Endothelial cell of umbilical vein (primary cell): Measurements from ENCODE around the gene PUS10. TPM values are rescaled to one million over a fixed set of nuclear protein-coding genes. Genes with fewer than 3 reads are reported as not detected.

Source experiments
- BruUV-seq: library from RNA; stranded (reverse); fragments of 400-500 nt; replicated peaks from 2 replicates; lab custom pipeline; 2021; lab: Mats Ljungman, UMichigan
- CTCF ChIA-PET: fragments of 300-600, 350-600 bp; sonication (Branson Sonifier 250); formaldehyde crosslinking; loops from one replicate; lab custom pipeline; 2021; ENCODE audit warnings: antibody characterized with exemption, inconsistent platforms; lab: Charles Lee
- POLR2A ChIA-PET: fragments of 300-600, 350-600 bp; sonication (Branson Sonifier 250); formaldehyde crosslinking; loops from one replicate; lab custom pipeline; 2021; ENCODE audit warnings: antibody characterized with exemption, inconsistent platforms; lab: Charles Lee
- DNase-seq: peaks from one replicate; pipeline ENCODE4 v3.0.0-alpha.2; 2011; ENCODE audit warnings: low read depth, low spot score
- FAIRE-seq: peaks from 2 replicates; lab custom pipeline; 2011; peaks lifted over from hg19 to GRCh38; lab: Jason Lieb, UNC
- H2AFZ ChIP-seq: 2 replicates; pipeline ENCODE4 v1.6.0; 2012; ENCODE audit warnings: low read depth, low read length, control low read depth, inconsistent platforms
- H3K27ac ChIP-seq: 2 replicates; pipeline ENCODE4 v1.5.1; 2011; ENCODE audit warnings: low read depth, mild to moderate bottlenecking, control low read depth, low read length, moderate library complexity; ENCODE audit not compliant: insufficient read depth
- H3K27me3 ChIP-seq, 2 experiments: 2 replicates each; pipeline versions ENCODE4 v1.6.0 to v1.6.1; 2011; ENCODE audit warnings: low read length in 2 of 2, mixed read lengths in 1 of 2; ENCODE audit not compliant: control insufficient read depth in 2 of 2, insufficient read depth in 2 of 2
- H3K36me3 ChIP-seq, 2 experiments: 2 replicates in 1 of 2; 3 replicates in 1 of 2; pipeline ENCODE4 v1.5.1; 2011; ENCODE audit warnings: low read length in 2 of 2, mild to moderate bottlenecking in 1 of 2, moderate library complexity in 1 of 2; ENCODE audit not compliant: control insufficient read depth in 2 of 2, insufficient read depth in 2 of 2; ENCODE audit errors: extremely low read depth in 1 of 2
- H3K4me1 ChIP-seq: 3 replicates; pipeline ENCODE4 v1.5.1; 2011; ENCODE audit warnings: mild to moderate bottlenecking, low read length; ENCODE audit not compliant: control insufficient read depth, insufficient read depth; ENCODE audit errors: extremely low read depth
- H3K4me2 ChIP-seq: 2 replicates; pipeline ENCODE4 v1.6.1; 2011; ENCODE audit warnings: low read length, control low read depth, mixed read lengths; ENCODE audit not compliant: insufficient read depth
- H3K4me3 ChIP-seq, 3 experiments: fragments of 200-600 bp in 1 of 3; sonication (generic), shearing (Covaris generic) in 1 of 3; replicated peaks in 1 of 3; 2 replicates each; pipeline ENCODE4 v1.5.1; 2011 to 2016; ENCODE audit warnings: control low read depth in 3 of 3, low read length in 3 of 3, mild to moderate bottlenecking in 2 of 3, inconsistent platforms in 1 of 3, low read depth in 1 of 3, moderate library complexity in 1 of 3; ENCODE audit not compliant: insufficient read depth in 1 of 3
- H3K79me2 ChIP-seq: 2 replicates; pipeline ENCODE4 v1.6.0; 2012; ENCODE audit warnings: low read length, inconsistent platforms; ENCODE audit not compliant: control insufficient read depth, insufficient read depth
- H3K9ac ChIP-seq: replicated peaks from 2 replicates; pipeline ENCODE3; 2011; ENCODE audit warnings: low read length, control low read depth; ENCODE audit not compliant: insufficient read depth; ENCODE audit errors: extremely low read depth
- H3K9me1 ChIP-seq: replicated peaks from 3 replicates; pipeline ENCODE4 v1.6.0; 2011; ENCODE audit warnings: mild to moderate bottlenecking, low read length; ENCODE audit not compliant: control insufficient read depth, insufficient read depth; ENCODE audit errors: extremely low read depth
- H3K9me3 ChIP-seq: replicated peaks from 2 replicates; pipeline ENCODE4 v1.5.1; 2012; ENCODE audit warnings: low read length, inconsistent platforms; ENCODE audit not compliant: control insufficient read depth, insufficient read depth
- H4K20me1 ChIP-seq: replicated peaks from 2 replicates; pipeline ENCODE3; 2011; ENCODE audit warnings: mild to moderate bottlenecking, low read length; ENCODE audit not compliant: control insufficient read depth, insufficient read depth; ENCODE audit errors: extremely low read depth
- CTCF ChIP-seq, 2 donors: IDR thresholded peaks; 1 replicate in 1 of 2; 2 replicates in 1 of 2; pipeline ENCODE4 v1.5.1; 2011; ENCODE audit warnings: low read length in 2 of 2, mild to moderate bottlenecking in 2 of 2, moderate library complexity in 2 of 2, control low read depth in 1 of 2, inconsistent platforms in 1 of 2, low read depth in 1 of 2; ENCODE audit not compliant: insufficient read depth in 1 of 2; ENCODE audit errors: extremely low read depth in 1 of 2
- EZH2 ChIP-seq: IDR thresholded peaks from 2 replicates; pipeline ENCODE4 v1.6.1; 2012; ENCODE audit warnings: borderline replicate concordance, low read depth, mild to moderate bottlenecking, moderate library complexity, low read length, inconsistent platforms; ENCODE audit not compliant: severe bottlenecking
- FOS ChIP-seq: IDR thresholded peaks from 2 replicates; pipeline ENCODE4 v1.6.1; 2011; ENCODE audit warnings: mild to moderate bottlenecking, low read length, moderate library complexity, borderline replicate concordance; ENCODE audit not compliant: insufficient read depth
- GATA2 ChIP-seq: IDR thresholded peaks from 2 replicates; pipeline ENCODE4 v1.7.0; 2011; ENCODE audit warnings: low read depth, mild to moderate bottlenecking, moderate library complexity, mixed read lengths, low read length; ENCODE audit not compliant: insufficient read length, insufficient read depth
- JUN ChIP-seq: IDR thresholded peaks from 2 replicates; pipeline ENCODE4 v1.6.1; 2011; ENCODE audit warnings: borderline replicate concordance, low read depth; ENCODE audit not compliant: insufficient read length, insufficient read depth
- POLR2A ChIP-seq: IDR thresholded peaks from 2 replicates; pipeline ENCODE4 v1.6.1; 2012; ENCODE audit warnings: low read depth, mild to moderate bottlenecking, control low read depth, low read length
- dilution Hi-C: fragments of 300-500 bp; cut with MboI; formaldehyde crosslinking; loops from one replicate; pipeline ENCODE4 v1.15.0; 2019; ENCODE audit warnings: low sequenced_read_pairs; ENCODE audit not compliant: extremely low pct_ligation_motif_present
- intact Hi-C: fragments of 100-400 bp; cut with micrococcal nuclease; formaldehyde crosslinking; loops from one replicate; pipeline ENCODE4 v1.10.0; 2022
- polyA plus RNA-seq, 4 experiments: library from polyadenylated mRNA; depleted of rRNA in 3 of 4; stranded (reverse) in 3 of 4; unstranded in 1 of 4; fragments of >200 nt; gene quantifications; 2 replicates each; pipeline versions ENCODE4 v1.2.1 to v1.2.3, GENCODE V29; 2011 to 2012; ENCODE audit warnings: missing spikeins in 1 of 4
- total RNA-seq: library from RNA; stranded (reverse); gene quantifications from 2 replicates; pipeline ENCODE4 v1.2.3, GENCODE V29; 2021
- TF ChIP-seq, protein P1 (sequence below): IDR thresholded peaks from 2 replicates; pipeline ENCODE4 v1.6.1; 2011; ENCODE audit not compliant: insufficient read depth, insufficient read length

PUS10 gene
- total and polyA plus RNA-seq, 2 donors (not counting 3 experiments of a cell fraction or from before 2014, with no cell fraction given): 3.7 to 10.3 TPM

- H3K9ac ChIP-seq: no peak overlapping the region
- H3K9me1 ChIP-seq: no peaks in the 10 kb centered on the region
- no peaks in the 10 kb centered on the region for H3K27me3 ChIP-seq
- no peak overlapping the region for H3K4me2 ChIP-seq
- H3K4me1 ChIP-seq: peaks cover 12% of the 10 kb centered on the region
- peaks cover 2 to 4% of the 10 kb centered on the region in 2 experiments for H3K36me3 ChIP-seq
- intact Hi-C loops (no loop called here), dilution Hi-C loops (no loop called here)
- FAIRE-seq (no peak), DNase-seq (no peak)
- no peaks in the 10 kb centered on the region for H4K20me1 ChIP-seq
- ChIA-PET CTCF (interaction anchor here (0.6 kb wide), 1 partner anchor 528 kb away, joined by 4 read pairs; no protein-coding TSS in a partner anchor), POLR2A (no interaction called here)
- no peak overlapping the region for H3K27ac ChIP-seq
- no TSS peak for BruUV-seq
- no peak for TF ChIP-seq GATA2
- TF ChIP-seq POLR2A: no peak
- TF ChIP-seq, protein P1, sequence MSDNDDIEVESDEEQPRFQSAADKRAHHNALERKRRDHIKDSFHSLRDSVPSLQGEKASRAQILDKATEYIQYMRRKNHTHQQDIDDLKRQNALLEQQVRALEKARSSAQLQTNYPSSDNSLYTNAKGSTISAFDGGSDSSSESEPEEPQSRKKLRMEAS: no peak
- TF ChIP-seq JUN: no peak
- no peak for TF ChIP-seq FOS
- no peak for TF ChIP-seq CTCF (IDR thresholded peaks at IDR 0.05; ENCODE audit: extremely low read depth in 1 of 2, insufficient read depth in 1 of 2, low read depth in 1 of 2, low read length in 2 of 2)
- no peak for TF ChIP-seq EZH2
- H3K79me2 ChIP-seq: peaks cover 62% of the 10 kb centered on the region
- H2AFZ ChIP-seq: no peak overlapping the region
- no peak overlapping the region for H3K4me3 ChIP-seq
- H3K9me3 ChIP-seq: no peaks in the 10 kb centered on the region
Measured at GRCh38 chr2:61021228-61021660, 3.2 kb upstream of the PUS10 start.
